Stimulated activated CD4-positive, alpha-beta T cell treated with anti-CD3 and anti-CD28 coated beads, Interleukin-4, amount 100 ng/mL, for 1 hour (primary cell): ENCODE data around the gene HSD17B12.

Experiments used
- DNase-seq: peaks from one replicate; pipeline ENCODE4 v3.0.0-alpha.2; 2020

The HSD17B12 gene

GRCh38 chr11:43689167-43689566 is 8.6 kb downstream of the HSD17B12 start:
- no peak for DNase-seq

GRCh38 chr11:43690929-43691725 is 10.6 kb downstream of the HSD17B12 start:
- no peak for DNase-seq

- DNase-seq: no peak
Observed at GRCh38 chr11:43691806-43692205, 11.3 kb downstream of the HSD17B12 start.

- DNase-seq: no peak
Observed at GRCh38 chr11:43693069-43693468, 12.5 kb downstream of the HSD17B12 start.

GRCh38 chr11:43693731-43694130 is 13.2 kb downstream of the HSD17B12 start:
- no peak for DNase-seq

- DNase-seq: no peak
Observed at GRCh38 chr11:43694477-43694876, 13.9 kb downstream of the HSD17B12 start.

- no peak for DNase-seq
Observed at GRCh38 chr11:43697679-43698078, 17.1 kb downstream of the HSD17B12 start.

GRCh38 chr11:43699870-43700269 is 19.3 kb downstream of the HSD17B12 start:
- DNase-seq: no peak

- DNase-seq: no peak
Observed at GRCh38 chr11:43706631-43707030, 26.1 kb downstream of the HSD17B12 start.

- DNase-seq: no peak
Observed at GRCh38 chr11:43708776-43709175, 28.2 kb downstream of the HSD17B12 start.

GRCh38 chr11:43709689-43710088 is 29.2 kb downstream of the HSD17B12 start:
- no peak for DNase-seq

- DNase-seq: no peak
Observed at GRCh38 chr11:43712676-43713075, 32.1 kb downstream of the HSD17B12 start.

GRCh38 chr11:43718373-43718772 is 37.8 kb downstream of the HSD17B12 start:
- no peak for DNase-seq

GRCh38 chr11:43723617-43724016 is 43.1 kb downstream of the HSD17B12 start:
- DNase-seq: no peak

- no peak for DNase-seq
Observed at GRCh38 chr11:43732225-43732624, 51.7 kb downstream of the HSD17B12 start.

- no peak for DNase-seq
Observed at GRCh38 chr11:43734256-43734655, 53.7 kb downstream of the HSD17B12 start.

GRCh38 chr11:43735115-43735514 is 54.6 kb downstream of the HSD17B12 start:
- no peak for DNase-seq

GRCh38 chr11:43735961-43736360 is 55.4 kb downstream of the HSD17B12 start:
- DNase-seq: no peak

GRCh38 chr11:43736502-43737200 is 56.1 kb downstream of the HSD17B12 start:
- DNase-seq: no peak

GRCh38 chr11:43737201-43737590 is 56.7 kb downstream of the HSD17B12 start:
- no peak for DNase-seq

GRCh38 chr11:43738600-43739409 is 58.3 kb downstream of the HSD17B12 start:
- no peak for DNase-seq

- DNase-seq: no peak
Observed at GRCh38 chr11:43746670-43747069, 66.1 kb downstream of the HSD17B12 start.

GRCh38 chr11:43747130-43747802 is 66.7 kb downstream of the HSD17B12 start:
- no peak for DNase-seq
